HG02571 (cell line): ENCODE data around the gene GRAMD1C.
"Not testable (repeated sequence)": the region's sequence is repeated elsewhere in the genome, so short reads cannot be mapped to it uniquely, and the experiment has no call there.

Experiments used
- ATAC-seq: cut with Tn5 transposase; IDR thresholded peaks from one replicate; pipeline ENCODE4 v1.9.1; 2021; ENCODE audit warnings: mild to moderate bottlenecking, moderate library complexity; ENCODE audit not compliant: unreplicated experiment

Gene GRAMD1C

DNA sequence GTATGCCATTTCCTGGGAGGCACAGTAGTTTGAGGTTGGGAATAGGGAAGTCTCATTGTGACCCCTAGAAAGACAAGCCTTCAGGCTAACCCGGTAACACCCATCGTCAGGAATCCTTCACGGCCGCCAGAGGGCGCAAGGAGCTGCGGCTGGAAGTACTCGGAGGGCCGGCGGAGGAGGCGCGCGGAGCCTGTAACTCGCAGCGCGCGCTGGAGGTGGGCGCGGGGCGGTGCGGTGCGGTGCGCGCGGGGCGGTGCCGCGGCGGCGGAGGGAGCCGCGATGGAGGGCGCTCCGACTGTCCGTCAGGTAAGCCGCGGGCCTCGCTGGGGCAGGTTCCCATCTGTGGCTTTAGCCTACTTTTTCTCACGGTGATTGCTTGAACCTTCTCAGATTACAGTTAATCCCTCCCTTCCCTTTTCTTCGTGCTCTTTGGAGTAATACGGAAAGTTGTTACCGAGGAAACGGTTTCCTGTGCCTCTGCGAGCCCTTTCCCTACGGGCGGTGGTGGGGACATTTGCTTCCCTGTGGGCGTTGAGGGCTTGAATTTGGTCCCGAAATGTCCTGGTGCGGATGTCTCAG lies at the start of gene GRAMD1C:
Gene GRAMD1C, plus strand, starts transcription at position 158 of the 579 bp plus-strand sequence. Its CDS starts 122 bp downstream, at position 280.
- ATAC-seq, result peak; percentile 90

DNA sequence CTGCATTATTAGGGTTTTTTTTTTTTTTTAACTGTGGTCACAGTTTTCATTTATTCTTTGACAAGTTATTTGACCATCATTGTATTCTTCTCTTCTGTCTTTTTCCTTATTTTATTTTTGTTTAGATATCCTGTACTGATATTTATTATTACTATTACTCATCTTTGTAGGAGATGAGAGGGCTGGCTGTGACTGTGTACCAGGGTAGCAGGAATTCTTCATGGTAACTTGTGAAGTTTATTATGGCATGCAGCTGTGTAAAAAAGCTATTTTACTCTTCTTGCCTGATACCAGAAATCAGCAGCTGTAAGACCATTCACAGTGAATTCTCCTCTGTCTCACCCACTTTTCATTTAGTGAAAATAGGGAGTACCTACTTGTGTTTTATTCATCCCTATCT lies 47.2 kb upstream of the GRAMD1C start:
- ATAC-seq, result no peak

DNA sequence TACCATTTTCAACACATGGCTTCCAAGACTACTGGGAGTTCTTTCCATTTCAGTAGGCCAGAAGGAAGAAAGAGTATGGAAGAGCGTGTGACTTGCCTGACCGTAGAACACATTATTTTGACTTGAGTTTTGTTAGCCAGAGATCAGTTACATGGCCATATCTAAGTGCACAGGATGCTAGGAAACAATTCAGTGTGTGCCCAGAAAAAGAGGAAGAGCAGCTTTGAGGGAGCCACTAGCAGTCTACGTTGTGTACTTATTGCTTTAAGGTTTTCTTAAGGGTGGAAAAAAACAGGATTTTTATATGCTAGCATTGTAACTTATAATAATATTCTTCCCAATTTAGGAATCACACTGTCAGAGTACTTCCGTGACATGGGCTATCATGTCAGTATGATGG lies 44.1 kb upstream of the GRAMD1C start:
- ATAC-seq, result no peak

DNA sequence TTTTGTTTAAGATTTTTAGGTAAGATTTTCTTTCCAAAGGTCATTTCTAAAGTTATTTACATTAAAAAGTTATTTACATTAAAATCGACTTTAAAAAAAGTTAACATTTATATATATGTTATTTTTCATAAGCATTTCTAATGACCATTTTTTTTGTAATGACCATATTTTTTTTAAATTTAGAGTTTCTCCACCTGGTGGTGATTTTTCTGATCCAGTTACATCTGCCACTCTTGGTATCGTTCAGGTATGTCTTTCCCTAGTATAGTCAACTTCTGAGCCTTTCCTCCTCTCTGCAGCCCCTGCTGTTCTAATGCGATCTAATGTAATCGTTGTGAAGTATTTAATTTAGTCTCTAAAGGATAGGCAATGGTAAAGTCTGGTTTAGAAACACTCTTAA lies 42.9 kb upstream of the GRAMD1C start:
- ATAC-seq, result no peak

DNA sequence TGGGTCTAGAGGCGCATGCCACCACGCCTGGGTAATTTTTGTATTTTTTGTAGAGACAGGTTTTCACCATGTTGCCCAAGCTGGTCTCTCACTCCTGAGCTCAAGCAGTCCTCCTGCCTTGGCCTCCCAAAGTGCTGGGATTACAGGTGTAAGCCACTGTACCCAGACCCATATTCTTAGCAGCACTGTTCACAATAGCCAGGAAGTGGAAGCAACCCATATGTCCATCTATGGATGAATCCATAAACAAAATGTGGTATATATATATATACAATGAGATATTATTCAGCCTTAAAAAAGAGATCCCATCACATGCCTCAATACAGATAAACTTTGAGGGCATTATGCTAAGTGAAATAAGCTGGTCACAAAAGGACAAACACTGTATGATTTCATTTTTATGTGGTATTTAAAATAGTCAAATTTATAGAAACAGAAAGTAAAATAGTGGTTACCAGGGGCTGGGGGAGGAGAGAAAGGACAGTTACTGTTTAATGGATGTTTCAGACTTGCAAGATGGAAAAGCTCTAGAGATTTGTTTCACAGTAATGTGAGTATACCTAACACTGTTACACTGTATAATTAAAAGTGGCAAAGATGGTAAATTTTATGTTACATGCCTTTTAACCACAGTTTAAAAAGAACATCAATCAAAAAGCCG lies 35.7 kb upstream of the GRAMD1C start:
- no peak for ATAC-seq

DNA sequence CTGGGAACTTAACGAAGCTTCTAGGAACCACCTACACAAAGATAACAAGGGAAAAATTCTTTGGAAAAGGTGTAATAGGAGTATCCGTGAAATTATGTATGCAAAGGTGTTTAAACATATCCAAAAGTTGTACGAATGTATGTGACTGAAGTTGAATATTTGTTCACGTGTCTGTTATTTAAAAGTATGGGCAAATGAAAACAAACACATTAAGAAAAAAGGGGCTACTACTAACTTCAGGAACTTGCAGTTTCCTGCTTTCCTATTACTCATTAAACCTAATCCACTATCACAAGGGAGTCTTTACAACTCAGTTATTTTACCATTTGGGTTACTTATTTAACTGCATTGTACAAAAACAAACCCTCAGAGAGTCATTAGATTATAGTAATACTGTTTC lies 33.9 kb upstream of the GRAMD1C start:
- no peak for ATAC-seq

DNA sequence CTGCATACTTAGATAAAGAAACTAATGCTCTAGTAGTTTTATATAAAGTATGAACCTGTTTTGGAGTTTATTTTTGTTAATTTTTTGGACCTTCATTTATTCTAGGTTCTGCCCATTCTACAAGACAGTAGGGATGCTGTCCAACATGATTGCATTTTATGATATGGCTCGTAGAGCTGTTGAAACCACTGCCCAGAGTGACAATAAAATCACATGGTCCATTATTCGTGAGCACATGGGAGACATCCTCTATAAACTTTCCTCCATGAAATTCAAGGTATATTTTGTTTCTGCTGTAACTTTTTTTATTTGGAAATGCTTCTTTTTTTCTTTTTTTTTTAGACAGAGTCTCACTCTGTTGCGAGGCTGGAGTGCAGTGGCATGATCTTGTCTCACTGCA lies 33.3 kb upstream of the GRAMD1C start:
- no peak for ATAC-seq

DNA sequence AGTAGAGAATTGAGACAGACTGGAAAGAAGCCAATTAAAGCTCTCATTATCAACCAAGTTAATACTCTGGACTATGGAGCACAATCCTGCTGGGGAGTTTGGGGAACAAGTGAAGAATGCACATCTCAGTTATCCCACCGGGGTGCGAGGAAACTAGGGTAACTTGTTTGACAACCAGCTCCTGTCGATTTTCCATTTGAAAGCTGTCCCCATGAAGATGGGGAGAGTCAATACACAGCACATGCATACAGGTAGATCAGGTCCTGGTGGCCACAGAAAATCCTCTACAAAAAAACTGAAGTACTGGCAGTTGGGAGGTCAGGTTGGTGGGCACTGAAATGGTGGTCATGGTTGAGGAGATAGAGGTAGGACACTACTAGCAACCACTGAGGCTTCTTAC lies 25.7 kb upstream of the GRAMD1C start:
- ATAC-seq, result no peak

DNA sequence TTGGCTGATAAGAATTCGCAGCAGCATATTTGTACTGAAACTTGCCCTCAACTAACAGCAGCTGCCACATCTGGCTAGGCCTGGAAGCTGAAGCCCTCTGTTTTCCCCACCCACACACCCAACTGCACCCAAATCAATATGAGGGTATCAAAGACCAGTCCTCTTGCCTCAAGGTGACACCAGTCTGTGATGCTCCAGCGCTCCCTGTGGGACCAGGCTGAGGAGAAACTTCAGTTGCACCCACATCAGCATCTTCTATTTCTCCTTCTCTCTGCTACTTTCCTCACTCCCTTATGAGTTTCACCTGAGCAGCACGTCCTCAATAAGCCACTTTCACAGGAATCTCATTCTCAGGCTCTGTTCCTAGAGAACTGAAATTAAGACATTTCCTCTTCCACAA lies 18.7 kb upstream of the GRAMD1C start:
- ATAC-seq, result no peak

DNA sequence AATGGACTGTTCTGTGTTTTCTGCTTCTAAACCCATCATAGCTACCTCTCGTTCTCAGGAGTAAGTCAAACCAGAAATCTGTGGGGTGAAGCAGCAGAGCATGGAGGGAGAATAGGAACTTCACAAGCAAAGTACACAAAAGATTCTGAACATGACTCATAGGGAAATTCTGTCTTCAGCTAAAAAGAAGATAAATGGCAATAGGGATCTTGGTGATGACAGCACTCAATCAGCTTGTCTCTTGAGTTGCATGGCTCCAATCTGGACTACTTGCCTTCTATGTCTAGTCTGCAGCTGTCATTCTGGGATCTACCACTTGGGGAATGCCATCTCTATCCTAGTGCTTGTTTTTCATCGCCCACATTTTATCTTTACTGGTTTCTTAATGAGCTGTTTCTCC lies 13.5 kb upstream of the GRAMD1C start:
- peak; percentile 74 for ATAC-seq

DNA sequence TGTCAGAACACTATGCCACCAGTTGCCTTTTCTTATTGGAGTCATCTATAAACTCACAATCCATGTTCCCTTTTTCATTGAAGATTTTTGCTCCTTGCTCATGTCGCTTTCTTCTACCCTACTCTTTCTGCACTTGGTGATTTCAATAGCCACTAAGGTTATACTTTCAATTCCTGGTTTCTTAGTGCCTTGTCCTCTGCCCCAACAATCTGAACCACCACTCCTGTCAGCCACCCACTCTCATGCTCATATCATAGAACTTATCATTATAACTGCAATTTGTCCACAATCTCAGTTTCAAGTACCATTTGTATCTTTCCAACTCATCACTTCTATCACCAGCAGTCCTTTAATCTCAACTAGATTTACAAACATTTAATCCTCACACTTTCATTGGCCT lies 10.0 kb upstream of the GRAMD1C start:
- no peak for ATAC-seq

DNA sequence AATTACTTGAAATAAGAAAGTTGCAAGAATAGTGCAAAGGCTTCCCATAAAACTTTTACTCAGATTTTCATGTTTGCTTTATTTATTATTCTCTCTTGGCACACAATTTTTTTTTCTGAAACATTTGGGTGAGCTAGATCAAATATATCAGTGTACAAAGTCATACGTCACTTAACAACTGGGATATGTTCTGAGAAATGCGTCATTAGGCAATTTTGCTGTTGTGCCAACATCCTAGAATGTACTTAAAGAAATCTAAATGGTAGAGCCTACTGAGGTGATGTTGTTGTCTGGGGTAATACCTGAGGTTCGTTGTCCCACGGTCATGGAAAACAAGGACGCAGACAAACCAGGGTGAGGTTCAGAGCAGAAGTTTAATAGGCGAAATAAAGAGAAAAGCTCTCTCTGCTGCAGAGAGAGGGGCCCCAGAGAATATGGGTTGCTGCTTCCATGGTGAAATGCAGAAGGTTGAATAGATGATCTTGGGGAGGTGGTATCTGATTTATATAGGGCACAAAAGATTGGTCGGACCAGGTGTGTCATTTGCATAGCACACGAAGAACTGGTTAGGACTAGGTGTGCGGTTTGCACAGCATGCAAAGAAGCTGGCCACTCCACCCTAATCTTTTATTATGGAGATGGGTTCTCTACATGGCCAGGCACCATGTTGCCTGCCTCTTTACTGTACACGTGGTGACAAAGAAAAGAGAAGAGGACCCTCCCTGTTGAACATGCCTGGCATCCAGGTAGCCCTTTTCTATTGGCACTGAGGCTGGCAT lies 8.8 kb upstream of the GRAMD1C start:
- no peak for ATAC-seq

DNA sequence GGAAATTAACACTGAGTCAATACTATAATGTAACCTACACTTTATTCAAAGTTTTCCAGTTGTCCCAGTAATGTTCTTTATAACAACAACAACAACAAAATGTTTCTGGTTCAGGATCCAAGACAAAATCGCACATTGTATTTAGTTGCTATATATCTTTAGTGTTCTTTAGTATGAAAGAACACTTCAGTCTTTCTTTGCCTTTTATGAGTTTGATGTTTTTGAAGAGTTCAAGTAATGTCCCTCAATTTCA lies 7.6 kb upstream of the GRAMD1C start:
- no peak for ATAC-seq

DNA sequence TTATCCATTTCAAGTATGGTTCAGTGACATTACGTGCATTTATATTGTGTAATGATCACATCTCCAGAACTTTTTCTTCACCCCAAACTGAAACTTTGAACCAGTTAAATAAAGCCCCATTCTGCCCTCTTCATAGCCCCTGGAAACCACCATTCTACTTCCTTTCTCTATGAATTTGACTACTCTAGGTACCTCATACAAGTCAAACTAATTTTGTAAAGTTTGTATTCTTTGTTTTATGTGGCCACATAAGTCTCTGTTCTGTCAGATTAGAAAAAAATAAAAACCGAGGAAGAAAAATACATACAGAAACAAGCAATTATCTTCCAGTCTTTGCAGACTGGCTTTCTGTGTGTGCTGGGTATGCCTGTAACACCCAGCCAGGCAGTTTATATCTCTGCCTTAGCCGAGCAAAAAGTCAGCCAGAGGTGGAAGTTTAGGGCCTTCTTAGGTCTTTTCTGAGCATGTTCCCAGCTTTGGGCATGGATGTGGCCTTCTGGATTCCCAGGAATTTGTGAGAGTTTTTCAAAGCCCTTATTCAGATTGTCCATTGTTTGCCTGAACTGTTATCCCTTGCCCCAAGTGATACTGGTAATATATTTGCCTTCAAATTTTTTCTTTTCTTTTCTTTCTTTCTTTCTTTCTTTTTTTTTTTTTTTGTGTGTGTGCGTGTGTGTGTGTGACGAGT lies 6.0 kb upstream of the GRAMD1C start:
- ATAC-seq, result peak; percentile 60

DNA sequence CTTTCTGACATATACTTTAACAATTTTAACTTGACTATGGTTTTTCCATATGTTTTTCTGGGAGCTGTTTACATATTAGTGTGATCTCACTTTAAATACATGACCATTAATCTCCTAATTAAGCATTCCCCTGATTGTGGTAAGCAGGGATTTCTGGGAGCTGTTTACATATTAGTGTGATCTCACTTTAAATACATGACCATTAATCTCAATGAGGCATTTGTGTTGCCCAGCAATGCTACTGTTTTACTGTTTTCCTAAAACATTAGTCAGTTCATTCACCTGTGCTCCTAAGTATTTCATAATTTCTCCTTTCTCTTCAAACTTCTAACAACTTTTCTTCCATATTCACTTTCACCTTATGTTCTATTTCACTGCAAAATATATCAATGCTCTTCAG lies 3.6 kb upstream of the GRAMD1C start:
- ATAC-seq, result no peak

DNA sequence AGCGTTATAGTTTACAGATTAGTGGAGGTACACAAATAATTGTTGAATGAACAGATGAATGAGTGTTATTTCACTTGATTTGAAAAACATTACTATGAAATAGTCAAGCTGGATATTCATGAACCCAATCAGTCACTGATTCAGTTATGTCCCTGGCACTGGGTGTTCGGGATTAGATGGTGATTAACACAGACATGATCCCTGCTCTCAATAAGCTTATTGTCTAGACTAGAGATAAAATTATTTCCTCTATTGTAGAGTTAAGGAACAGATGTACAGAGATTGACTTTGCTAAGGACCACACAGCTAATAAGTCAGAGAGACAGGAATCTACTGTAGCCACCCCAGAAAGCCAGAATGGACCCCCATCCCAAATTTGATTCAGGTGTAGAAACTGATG lies 963 bp downstream of the GRAMD1C start:
- ATAC-seq, result no peak

DNA sequence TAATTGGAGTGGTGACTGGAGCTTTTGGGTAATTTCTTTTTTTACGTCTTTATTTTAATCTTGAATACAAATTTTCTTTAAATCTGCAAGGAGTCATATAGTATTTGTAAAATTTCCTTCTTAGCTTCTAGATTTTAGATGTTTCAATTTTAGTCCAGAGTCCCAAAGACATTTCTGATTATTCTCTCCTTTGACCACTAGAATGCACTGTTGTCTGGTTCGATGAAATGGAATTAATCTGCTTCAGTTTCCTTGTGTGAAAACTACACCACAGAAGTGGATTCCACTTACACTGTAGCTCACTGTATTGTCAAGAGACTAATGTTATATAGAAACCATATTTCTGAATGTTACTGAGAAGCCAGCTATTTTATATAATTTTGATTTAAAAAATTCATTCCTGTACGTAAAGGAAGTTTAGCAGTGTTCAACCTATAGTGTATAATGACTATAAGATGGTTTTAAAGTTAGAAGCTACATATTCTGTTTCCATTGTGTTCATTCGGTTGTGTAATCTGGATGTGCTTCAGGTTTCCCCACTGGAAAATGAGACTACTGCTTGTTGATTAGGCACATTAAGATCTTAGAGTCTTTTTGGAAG lies 6.1 kb downstream of the GRAMD1C start:
- ATAC-seq, result no peak

DNA sequence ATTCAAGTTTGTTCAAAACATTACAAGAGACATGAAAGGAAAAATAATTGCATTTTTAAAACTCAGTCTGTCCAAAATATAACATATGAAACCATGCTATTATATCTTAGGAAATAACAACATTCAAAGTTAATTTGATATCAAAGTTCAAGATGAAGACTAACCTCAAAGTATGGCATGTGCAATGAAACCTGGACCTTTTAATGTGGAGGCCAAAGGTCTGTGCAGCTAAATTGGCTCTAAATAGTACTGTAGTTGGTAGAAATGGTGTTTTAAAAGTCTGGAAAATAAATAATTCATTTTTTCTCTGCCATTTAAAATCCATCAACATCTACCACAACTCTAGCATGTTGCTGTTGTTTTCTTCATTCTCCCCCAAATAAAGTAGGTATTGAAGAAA lies 8.7 kb downstream of the GRAMD1C start:
- ATAC-seq, result no peak

DNA sequence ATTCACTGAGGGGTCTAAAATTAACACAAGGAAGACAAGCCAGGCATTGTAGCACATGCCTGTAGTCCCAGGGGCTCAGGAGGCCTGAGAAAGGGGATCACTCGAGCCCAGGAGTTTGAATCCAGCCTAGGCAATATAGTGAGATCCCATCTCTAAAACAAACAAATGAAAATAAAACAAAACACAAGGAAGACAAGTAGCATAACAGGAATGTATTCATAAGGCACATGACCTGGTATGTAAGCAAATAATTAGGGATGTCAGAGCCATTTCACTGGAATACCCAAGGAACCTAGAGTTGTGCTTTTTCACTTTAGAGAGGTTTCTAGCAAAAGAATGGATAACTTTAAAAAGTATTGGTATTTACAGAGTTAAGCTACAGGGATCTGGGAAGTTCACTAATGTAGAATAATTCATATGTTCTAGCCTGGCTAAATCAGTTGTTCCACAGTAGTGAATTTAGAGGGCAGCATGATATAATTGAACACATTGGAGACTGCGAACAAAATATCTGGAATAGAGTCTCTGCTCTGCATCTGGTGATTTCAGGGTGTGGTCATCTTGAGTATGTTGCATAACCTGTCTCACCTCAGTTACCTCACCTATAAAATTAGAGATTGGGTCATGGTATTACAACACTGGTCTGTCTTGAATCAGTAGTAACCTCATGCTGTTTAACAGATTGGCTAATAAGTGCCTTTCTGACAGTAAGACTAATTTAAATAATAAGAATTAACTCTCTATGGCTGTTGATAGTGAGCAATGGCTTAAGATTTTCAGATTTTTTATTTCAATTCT lies 9.3 kb downstream of the GRAMD1C start:
- no peak for ATAC-seq

DNA sequence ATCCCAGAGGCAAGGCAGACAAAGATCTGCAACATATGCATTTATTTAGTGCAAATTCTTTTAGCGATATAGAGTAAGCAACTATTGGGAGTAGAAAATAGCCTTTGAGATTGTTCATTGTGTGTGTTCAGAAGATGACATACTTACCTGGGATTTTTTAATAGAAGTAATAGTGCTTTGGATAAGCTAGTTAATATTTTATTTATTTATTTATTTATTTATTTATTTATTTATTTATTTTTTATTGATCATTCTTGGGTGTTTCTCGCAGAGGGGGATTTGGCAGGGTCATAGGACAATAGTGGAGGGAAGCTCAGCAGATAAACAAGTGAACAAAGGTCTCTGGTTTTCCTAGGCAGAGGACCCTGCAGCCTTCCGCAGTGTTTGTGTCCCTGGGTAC lies 10.5 kb downstream of the GRAMD1C start:
- not testable (repeated sequence) for ATAC-seq

DNA sequence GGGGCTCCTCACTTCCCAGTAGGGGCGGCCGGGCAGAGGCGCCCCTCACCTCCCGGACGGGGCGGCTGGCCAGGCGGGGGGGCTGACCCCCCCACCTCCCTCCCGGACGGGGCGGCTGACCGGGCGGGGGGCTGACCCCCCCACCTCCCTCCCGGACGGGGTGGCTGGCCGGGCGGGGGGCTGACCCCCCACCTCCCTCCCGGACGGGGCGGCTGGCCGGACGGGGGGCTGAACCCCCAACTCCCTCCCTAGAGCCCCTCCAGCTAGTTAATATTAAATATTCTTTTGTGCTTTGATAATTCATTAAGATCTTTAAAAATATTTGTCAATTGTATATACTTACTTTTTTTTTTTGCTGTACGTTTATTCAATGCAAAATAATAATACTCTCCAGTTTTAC lies 11.3 kb downstream of the GRAMD1C start:
- ATAC-seq, result not testable (repeated sequence)
